ENCODE results near the gene CCL17. TPM values are rescaled to one million over a fixed set of nuclear protein-coding genes. Genes with fewer than 3 reads are reported as not detected.

The CCL17 gene
- total and polyA plus RNA-seq, 9 of the 15 experiments (the other 6 are each of a cell fraction or from before 2014, with no cell fraction given), result not detected

DNA sequence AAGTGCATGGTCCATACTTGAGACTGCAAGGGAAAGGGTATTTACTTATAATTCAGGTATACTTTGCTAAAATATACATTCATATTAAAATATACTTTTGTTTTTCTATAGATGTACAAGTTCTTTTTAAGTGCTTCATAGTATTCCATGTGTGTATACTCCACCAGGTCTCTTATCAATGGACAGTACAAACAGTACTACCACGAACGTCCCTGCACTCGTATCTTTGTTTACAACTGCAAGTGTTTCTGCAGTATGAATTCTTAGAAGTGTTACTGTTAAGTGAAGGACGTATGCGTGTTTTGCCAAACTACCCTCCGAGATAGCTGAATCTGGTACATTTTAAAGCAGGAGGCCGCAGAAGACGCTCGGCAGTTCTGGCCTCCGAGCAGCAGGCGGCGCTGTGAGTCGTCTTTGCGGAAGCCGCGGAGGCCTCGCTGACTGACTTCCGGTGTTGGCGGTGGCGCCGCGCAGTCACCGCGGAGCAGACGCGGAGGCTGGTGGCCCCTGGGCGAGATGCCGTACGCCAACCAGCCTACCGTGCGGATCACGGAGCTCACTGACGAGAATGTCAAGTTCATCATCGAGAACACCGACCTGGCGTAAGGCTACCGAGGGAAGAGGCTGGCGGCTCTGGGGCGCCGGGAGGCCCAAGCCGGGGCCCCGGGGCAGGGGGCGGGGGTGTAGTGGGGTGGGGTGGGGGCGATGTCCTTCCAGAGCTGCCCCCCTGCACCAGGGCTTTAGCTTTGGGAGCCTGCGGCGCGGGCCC, 57.8 kb downstream of the CCL17 start, which contains the start of gene POLR2C (continued):
- TF ChIP-seq, protein P1, sequence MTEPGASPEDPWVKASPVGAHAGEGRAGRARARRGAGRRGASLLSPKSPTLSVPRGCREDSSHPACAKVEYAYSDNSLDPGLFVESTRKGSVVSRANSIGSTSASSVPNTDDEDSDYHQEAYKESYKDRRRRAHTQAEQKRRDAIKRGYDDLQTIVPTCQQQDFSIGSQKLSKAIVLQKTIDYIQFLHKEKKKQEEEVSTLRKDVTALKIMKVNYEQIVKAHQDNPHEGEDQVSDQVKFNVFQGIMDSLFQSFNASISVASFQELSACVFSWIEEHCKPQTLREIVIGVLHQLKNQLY (CRISPR knock-in tag; conservative IDR thresholded peaks at IDR 0.05), result no peak
- TF ChIP-seq ARID1B (IDR thresholded peaks at IDR 0.05), result peak; percentile 33; the same call in 1 of the 2 replicates
- TF ChIP-seq, protein P2, sequence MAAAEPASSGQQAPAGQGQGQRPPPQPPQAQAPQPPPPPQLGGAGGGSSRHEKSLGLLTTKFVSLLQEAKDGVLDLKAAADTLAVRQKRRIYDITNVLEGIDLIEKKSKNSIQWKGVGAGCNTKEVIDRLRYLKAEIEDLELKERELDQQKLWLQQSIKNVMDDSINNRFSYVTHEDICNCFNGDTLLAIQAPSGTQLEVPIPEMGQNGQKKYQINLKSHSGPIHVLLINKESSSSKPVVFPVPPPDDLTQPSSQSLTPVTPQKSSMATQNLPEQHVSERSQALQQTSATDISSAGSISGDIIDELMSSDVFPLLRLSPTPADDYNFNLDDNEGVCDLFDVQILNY (CRISPR knock-in tag; IDR thresholded peaks at IDR 0.05), result no peak
- peak; percentile 63; the same call in 1 of the 2 replicates for TF ChIP-seq ZNF436 (CRISPR knock-in tag; IDR thresholded peaks at IDR 0.05)
- TF ChIP-seq ZNF695 (CRISPR knock-in tag; IDR thresholded peaks at IDR 0.05), result no peak
- TF ChIP-seq FOXM1 (IDR thresholded peaks at IDR 0.05; ENCODE audit: low read depth), result peak; percentile 36; the same call in 1 of the 2 replicates
- 0 out of 2 replicates have a peak, but pooled peaks have one; percentile 28 for TF ChIP-seq FOXM1 (CRISPR knock-in tag; IDR thresholded peaks at IDR 0.05; ENCODE audit: low read depth)
- TF ChIP-seq CC2D1A (IDR thresholded peaks at IDR 0.05), result peak; percentile 66; the same call in 1 of the 2 replicates
- no peak for TF ChIP-seq ZNF444 (CRISPR knock-in tag; IDR thresholded peaks at IDR 0.05)
- peak; percentile 89 for TF ChIP-seq SIN3B (IDR thresholded peaks at IDR 0.05; ENCODE audit: low read depth)
- TF ChIP-seq MAFK (IDR thresholded peaks at IDR 0.05; ENCODE audit: low read length), result peak; percentile 22; the same call in 1 of the 2 replicates
- TF ChIP-seq, protein P3, sequence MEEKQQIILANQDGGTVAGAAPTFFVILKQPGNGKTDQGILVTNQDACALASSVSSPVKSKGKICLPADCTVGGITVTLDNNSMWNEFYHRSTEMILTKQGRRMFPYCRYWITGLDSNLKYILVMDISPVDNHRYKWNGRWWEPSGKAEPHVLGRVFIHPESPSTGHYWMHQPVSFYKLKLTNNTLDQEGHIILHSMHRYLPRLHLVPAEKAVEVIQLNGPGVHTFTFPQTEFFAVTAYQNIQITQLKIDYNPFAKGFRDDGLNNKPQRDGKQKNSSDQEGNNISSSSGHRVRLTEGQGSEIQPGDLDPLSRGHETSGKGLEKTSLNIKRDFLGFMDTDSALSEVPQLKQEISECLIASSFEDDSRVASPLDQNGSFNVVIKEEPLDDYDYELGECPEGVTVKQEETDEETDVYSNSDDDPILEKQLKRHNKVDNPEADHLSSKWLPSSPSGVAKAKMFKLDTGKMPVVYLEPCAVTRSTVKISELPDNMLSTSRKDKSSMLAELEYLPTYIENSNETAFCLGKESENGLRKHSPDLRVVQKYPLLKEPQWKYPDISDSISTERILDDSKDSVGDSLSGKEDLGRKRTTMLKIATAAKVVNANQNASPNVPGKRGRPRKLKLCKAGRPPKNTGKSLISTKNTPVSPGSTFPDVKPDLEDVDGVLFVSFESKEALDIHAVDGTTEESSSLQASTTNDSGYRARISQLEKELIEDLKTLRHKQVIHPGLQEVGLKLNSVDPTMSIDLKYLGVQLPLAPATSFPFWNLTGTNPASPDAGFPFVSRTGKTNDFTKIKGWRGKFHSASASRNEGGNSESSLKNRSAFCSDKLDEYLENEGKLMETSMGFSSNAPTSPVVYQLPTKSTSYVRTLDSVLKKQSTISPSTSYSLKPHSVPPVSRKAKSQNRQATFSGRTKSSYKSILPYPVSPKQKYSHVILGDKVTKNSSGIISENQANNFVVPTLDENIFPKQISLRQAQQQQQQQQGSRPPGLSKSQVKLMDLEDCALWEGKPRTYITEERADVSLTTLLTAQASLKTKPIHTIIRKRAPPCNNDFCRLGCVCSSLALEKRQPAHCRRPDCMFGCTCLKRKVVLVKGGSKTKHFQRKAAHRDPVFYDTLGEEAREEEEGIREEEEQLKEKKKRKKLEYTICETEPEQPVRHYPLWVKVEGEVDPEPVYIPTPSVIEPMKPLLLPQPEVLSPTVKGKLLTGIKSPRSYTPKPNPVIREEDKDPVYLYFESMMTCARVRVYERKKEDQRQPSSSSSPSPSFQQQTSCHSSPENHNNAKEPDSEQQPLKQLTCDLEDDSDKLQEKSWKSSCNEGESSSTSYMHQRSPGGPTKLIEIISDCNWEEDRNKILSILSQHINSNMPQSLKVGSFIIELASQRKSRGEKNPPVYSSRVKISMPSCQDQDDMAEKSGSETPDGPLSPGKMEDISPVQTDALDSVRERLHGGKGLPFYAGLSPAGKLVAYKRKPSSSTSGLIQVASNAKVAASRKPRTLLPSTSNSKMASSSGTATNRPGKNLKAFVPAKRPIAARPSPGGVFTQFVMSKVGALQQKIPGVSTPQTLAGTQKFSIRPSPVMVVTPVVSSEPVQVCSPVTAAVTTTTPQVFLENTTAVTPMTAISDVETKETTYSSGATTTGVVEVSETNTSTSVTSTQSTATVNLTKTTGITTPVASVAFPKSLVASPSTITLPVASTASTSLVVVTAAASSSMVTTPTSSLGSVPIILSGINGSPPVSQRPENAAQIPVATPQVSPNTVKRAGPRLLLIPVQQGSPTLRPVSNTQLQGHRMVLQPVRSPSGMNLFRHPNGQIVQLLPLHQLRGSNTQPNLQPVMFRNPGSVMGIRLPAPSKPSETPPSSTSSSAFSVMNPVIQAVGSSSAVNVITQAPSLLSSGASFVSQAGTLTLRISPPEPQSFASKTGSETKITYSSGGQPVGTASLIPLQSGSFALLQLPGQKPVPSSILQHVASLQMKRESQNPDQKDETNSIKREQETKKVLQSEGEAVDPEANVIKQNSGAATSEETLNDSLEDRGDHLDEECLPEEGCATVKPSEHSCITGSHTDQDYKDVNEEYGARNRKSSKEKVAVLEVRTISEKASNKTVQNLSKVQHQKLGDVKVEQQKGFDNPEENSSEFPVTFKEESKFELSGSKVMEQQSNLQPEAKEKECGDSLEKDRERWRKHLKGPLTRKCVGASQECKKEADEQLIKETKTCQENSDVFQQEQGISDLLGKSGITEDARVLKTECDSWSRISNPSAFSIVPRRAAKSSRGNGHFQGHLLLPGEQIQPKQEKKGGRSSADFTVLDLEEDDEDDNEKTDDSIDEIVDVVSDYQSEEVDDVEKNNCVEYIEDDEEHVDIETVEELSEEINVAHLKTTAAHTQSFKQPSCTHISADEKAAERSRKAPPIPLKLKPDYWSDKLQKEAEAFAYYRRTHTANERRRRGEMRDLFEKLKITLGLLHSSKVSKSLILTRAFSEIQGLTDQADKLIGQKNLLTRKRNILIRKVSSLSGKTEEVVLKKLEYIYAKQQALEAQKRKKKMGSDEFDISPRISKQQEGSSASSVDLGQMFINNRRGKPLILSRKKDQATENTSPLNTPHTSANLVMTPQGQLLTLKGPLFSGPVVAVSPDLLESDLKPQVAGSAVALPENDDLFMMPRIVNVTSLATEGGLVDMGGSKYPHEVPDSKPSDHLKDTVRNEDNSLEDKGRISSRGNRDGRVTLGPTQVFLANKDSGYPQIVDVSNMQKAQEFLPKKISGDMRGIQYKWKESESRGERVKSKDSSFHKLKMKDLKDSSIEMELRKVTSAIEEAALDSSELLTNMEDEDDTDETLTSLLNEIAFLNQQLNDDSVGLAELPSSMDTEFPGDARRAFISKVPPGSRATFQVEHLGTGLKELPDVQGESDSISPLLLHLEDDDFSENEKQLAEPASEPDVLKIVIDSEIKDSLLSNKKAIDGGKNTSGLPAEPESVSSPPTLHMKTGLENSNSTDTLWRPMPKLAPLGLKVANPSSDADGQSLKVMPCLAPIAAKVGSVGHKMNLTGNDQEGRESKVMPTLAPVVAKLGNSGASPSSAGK (IDR thresholded peaks at IDR 0.05), result no peak
- no peak for TF ChIP-seq NR1H2 (CRISPR knock-in tag; IDR thresholded peaks at IDR 0.05)
- TF ChIP-seq IRF9 (tag; IDR thresholded peaks at IDR 0.05), result no peak
